ENCODE data around the gene RANBP1. TPM values are rescaled to one million over a fixed set of nuclear protein-coding genes. Genes with fewer than 3 reads are reported as not detected.

Gene RANBP1
- polyA plus RNA-seq, 2 of the 4 experiments (the other 2 are of a cell fraction) = 239 to 338 TPM

GRCh38 chr22:20089977-20090729, 25.8 kb upstream of the RANBP1 start:
- 94% methylated on average over 11 of the region's 11 CpGs for whole genome bisulfite sequencing (ENCODE audit: missing lambda C conversion rate)
- DNase-seq (ENCODE audit: low read depth in 1 of 2, low spot score in 1 of 2) (no peak), ATAC-seq (no peak), FAIRE-seq (no peak)
- CTCF ChIA-PET = no interaction called here
- Histone ChIP-seq H3K4me3 (no peak overlapping the region), H3K27ac (no peak overlapping the region), H3K4me1 (no peaks in the 10 kb centered on the region), H3K4me2 (no peak overlapping the region), H3K9me3 (no peaks in the 10 kb centered on the region)
- POLR2A ChIA-PET = no interaction called here
- TF ChIP-seq HES2 (IDR thresholded peaks at IDR 0.05) (no peak), NR3C1 (IDR thresholded peaks at IDR 0.05) (no peak), NFE2L2 (conservative IDR thresholded peaks at IDR 0.05; ENCODE audit: low read length) (no peak), RAD21 (conservative IDR thresholded peaks at IDR 0.05 in 1 of 2, IDR thresholded peaks at IDR 0.05 in 1 of 2) (no peak), MAX (IDR thresholded peaks at IDR 0.05) (no peak), BHLHE40 (IDR thresholded peaks at IDR 0.05; ENCODE audit: low read depth, low read length) (no peak), ELK1 (IDR thresholded peaks at IDR 0.05; ENCODE audit: low read depth, low read length) (no peak), FOSL2 (IDR thresholded peaks at IDR 0.05) (no peak), FOSL2 (CRISPR knock-in tag; IDR thresholded peaks at IDR 0.05) (no peak), HOXB5 (CRISPR knock-in tag; IDR thresholded peaks at IDR 0.05) (no peak), KDM1A (IDR thresholded peaks at IDR 0.05; ENCODE audit: low read depth) (no peak), ZNF302 (CRISPR knock-in tag; IDR thresholded peaks at IDR 0.05) (no peak), SREBF2 (IDR thresholded peaks at IDR 0.05) (no peak), MAFK (IDR thresholded peaks at IDR 0.05; ENCODE audit: partially characterized antibody) (no peak), HEYL (CRISPR knock-in tag; IDR thresholded peaks at IDR 0.05) (no peak), JUNB (IDR thresholded peaks at IDR 0.05) (no peak)
- TF ChIP-seq, protein P1, sequence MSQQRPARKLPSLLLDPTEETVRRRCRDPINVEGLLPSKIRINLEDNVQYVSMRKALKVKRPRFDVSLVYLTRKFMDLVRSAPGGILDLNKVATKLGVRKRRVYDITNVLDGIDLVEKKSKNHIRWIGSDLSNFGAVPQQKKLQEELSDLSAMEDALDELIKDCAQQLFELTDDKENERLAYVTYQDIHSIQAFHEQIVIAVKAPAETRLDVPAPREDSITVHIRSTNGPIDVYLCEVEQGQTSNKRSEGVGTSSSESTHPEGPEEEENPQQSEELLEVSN (IDR thresholded peaks at IDR 0.05; ENCODE audit: borderline replicate concordance, low read depth) = no peak
- TF ChIP-seq, protein P2, sequence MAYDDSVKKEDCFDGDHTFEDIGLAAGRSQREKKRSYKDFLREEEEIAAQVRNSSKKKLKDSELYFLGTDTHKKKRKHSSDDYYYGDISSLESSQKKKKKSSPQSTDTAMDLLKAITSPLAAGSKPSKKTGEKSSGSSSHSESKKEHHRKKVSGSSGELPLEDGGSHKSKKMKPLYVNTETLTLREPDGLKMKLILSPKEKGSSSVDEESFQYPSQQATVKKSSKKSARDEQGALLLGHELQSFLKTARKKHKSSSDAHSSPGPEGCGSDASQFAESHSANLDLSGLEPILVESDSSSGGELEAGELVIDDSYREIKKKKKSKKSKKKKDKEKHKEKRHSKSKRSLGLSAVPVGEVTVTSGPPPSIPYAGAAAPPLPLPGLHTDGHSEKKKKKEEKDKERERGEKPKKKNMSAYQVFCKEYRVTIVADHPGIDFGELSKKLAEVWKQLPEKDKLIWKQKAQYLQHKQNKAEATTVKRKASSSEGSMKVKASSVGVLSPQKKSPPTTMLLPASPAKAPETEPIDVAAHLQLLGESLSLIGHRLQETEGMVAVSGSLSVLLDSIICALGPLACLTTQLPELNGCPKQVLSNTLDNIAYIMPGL (CRISPR knock-in tag; IDR thresholded peaks at IDR 0.05; ENCODE audit: borderline replicate concordance) = no peak
- TF ChIP-seq, protein P3, sequence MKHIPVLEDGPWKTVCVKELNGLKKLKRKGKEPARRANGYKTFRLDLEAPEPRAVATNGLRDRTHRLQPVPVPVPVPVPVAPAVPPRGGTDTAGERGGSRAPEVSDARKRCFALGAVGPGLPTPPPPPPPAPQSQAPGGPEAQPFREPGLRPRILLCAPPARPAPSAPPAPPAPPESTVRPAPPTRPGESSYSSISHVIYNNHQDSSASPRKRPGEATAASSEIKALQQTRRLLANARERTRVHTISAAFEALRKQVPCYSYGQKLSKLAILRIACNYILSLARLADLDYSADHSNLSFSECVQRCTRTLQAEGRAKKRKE (CRISPR knock-in tag; IDR thresholded peaks at IDR 0.05; ENCODE audit: low read depth) = no peak

DNA sequence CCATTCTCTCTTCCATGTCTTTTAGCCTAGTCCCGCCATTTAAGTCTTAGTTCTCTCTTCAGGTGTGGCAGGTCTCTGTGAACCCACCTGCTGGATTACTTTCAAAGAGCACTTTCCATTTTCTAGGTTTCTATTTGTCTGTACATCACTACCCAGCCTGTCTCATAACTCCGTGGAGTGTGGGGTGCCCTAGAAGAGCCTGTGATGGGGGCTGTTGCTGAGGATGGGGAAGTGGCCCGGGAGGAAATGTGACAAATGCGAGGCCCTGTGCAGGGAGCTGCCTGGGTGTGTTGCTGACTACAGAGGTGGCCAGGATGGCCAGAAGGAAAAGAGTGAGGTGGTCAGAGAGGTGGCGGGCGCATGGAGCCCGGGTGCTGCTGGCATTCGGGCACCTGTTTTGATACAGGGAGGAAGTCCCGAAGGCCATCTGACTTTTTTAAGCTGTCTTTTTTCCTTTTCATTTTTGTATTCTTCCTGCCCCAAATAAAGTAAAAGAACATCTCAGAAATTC, 25.1 kb upstream of the RANBP1 start:
- no peak for ATAC-seq
- ChIA-PET POLR2A (no interaction called here), CTCF (no interaction called here)
- no peak overlapping the region for H3K4me3 ChIP-seq
- no peak overlapping the region for H3K4me2 ChIP-seq
- 95% methylated on average over 9 of the region's 9 CpGs for WGBS (ENCODE audit: missing lambda C conversion rate)
- H3K27ac ChIP-seq = no peak overlapping the region
- no peaks in the 10 kb centered on the region for H3K4me1 ChIP-seq
- TF ChIP-seq CEBPB (IDR thresholded peaks at IDR 0.05) (no peak), ZNF302 (CRISPR knock-in tag; IDR thresholded peaks at IDR 0.05) (no peak), HES2 (IDR thresholded peaks at IDR 0.05) (no peak), ZC3H11A (IDR thresholded peaks at IDR 0.05) (no peak), MYC (IDR thresholded peaks at IDR 0.05; ENCODE audit: borderline replicate concordance, low read length) (no peak), ZSCAN20 (CRISPR knock-in tag; IDR thresholded peaks at IDR 0.05) (no peak), CHD2 (IDR thresholded peaks at IDR 0.05; ENCODE audit: low read length, partially characterized antibody) (no peak), EP300 (IDR thresholded peaks at IDR 0.05) (no peak), HEYL (CRISPR knock-in tag; IDR thresholded peaks at IDR 0.05) (no peak)
- TF ChIP-seq, protein P3 (CRISPR knock-in tag; IDR thresholded peaks at IDR 0.05; ENCODE audit: low read depth) = no peak
- FAIRE-seq = no peak
- 0 out of 3 replicates have a peak, but pooled peaks cover 1% of the 10 kb centered on the region for H3K9me3 ChIP-seq
- DNase-seq (ENCODE audit: low read depth in 1 of 2, low spot score in 1 of 2) = no peak
